OCI-LY1 (cell line): Measurements from ENCODE around the gene SLC24A4.

Source experiments
- H2AFZ ChIP-seq: fragments of 200-600 bp; sonication (generic), shearing (Covaris generic); 2 replicates; pipeline ENCODE4 v1.6.0; 2014; ENCODE audit warnings: antibody characterized with exemption, mild to moderate bottlenecking, low read length
- H3F3A ChIP-seq: fragments of 200-600 bp; sonication (generic), shearing (Covaris generic); 2 replicates; pipeline ENCODE4 v1.6.0; 2014; ENCODE audit warnings: mild to moderate bottlenecking, antibody characterized with exemption, low read length, moderate library complexity; ENCODE audit not compliant: insufficient read depth
- H3K27ac ChIP-seq: fragments of 200-600 bp; sonication (generic); 2 replicates; pipeline ENCODE4 v1.5.1; 2014; ENCODE audit warnings: low read length, mixed run types, mild to moderate bottlenecking, low read depth; ENCODE audit not compliant: poor library complexity, severe bottlenecking
- H3K27me3 ChIP-seq: fragments of 200-600 bp; sonication (generic); 2 replicates; pipeline ENCODE4 v1.6.0; 2014; ENCODE audit warnings: antibody characterized with exemption, mild to moderate bottlenecking, low read length, moderate library complexity; ENCODE audit not compliant: insufficient read depth
- H3K36me3 ChIP-seq: fragments of 200-600 bp; sonication (generic); 2 replicates; pipeline ENCODE4 v1.6.1; 2014; ENCODE audit warnings: mild to moderate bottlenecking, antibody characterized with exemption, low read length, moderate library complexity, mixed read lengths; ENCODE audit not compliant: insufficient read depth
- H3K4me1 ChIP-seq: fragments of 200-600 bp; sonication (generic); 2 replicates; pipeline ENCODE4 v1.5.1; 2014; ENCODE audit warnings: mild to moderate bottlenecking, low read length, moderate library complexity; ENCODE audit not compliant: insufficient read depth, severe bottlenecking
- H3K4me2 ChIP-seq: fragments of 200-600 bp; sonication (generic), shearing (Covaris generic); 2 replicates; pipeline ENCODE4 v1.6.1; 2014; ENCODE audit warnings: low read length
- H3K4me3 ChIP-seq: fragments of 200-600 bp; sonication (generic); 2 replicates; pipeline ENCODE4 v1.5.1; 2014; ENCODE audit warnings: low read length, low read depth, mild to moderate bottlenecking, mixed read lengths; ENCODE audit not compliant: poor library complexity, severe bottlenecking
- H3K79me2 ChIP-seq: fragments of 200-600 bp; shearing (Covaris generic); 2 replicates; pipeline ENCODE4 v1.6.1; 2016; ENCODE audit warnings: mixed run types, low read length, mixed read lengths; ENCODE audit not compliant: insufficient read depth
- H3K9ac ChIP-seq: fragments of 200-600 bp; sonication (generic), shearing (Covaris generic); 2 replicates; pipeline ENCODE4 v1.6.1; 2014; ENCODE audit warnings: mild to moderate bottlenecking, low read length, mixed read lengths
- H3K9me2 ChIP-seq: fragments of 200-600 bp; sonication (generic), shearing (Covaris generic); 2 replicates; pipeline ENCODE4 v1.6.1; 2014; ENCODE audit warnings: low read depth, mild to moderate bottlenecking, low read length, mixed read lengths
- H3K9me3 ChIP-seq: fragments of 200-600 bp; shearing (Covaris generic); 2 replicates; pipeline ENCODE4 v1.6.1; 2014; ENCODE audit warnings: low read length, mixed read lengths
- H4K20me1 ChIP-seq: fragments of 200-600 bp; sonication (generic), shearing (Covaris generic); 2 replicates; pipeline ENCODE4 v1.6.0; 2016; ENCODE audit warnings: mild to moderate bottlenecking, low read length; ENCODE audit not compliant: insufficient read depth
- EZH2 ChIP-seq: fragments of 200-600 bp; sonication (generic), shearing (Covaris generic); IDR thresholded peaks from 2 replicates; pipeline ENCODE4 v1.8.0; 2017; ENCODE audit warnings: borderline replicate concordance, mixed run types, mild to moderate bottlenecking, antibody characterized with exemption, low read length, moderate library complexity, mixed read lengths
- TF ChIP-seq, protein P1 (sequence below): fragments of 200-600 bp; sonication (generic), shearing (Covaris generic); IDR thresholded peaks from 2 replicates; pipeline ENCODE4 v1.5.1; 2017; ENCODE audit warnings: mild to moderate bottlenecking, antibody characterized with exemption, low read length, moderate library complexity, mixed read lengths

Gene SLC24A4

DNA sequence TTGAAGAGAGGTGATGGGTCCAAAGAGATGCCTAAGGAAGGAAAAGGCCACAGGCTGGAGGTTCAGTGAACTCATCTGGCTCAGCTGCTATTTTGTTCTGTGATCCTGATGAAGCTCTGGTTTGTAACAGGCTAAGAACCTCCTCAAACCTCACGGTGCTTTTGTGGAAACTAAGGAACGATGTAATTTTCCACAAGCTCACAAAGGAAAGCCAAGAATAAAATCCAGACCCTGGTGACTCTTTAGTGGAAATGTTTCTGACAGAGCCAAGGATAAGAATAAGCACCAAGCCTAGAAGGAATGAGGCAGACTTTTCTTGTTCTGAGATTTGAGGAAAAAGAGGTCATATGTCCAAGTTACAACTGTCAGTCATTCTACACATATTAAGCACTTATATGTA lies 93.6 kb downstream of the SLC24A4 start:
- TF ChIP-seq, protein P1, sequence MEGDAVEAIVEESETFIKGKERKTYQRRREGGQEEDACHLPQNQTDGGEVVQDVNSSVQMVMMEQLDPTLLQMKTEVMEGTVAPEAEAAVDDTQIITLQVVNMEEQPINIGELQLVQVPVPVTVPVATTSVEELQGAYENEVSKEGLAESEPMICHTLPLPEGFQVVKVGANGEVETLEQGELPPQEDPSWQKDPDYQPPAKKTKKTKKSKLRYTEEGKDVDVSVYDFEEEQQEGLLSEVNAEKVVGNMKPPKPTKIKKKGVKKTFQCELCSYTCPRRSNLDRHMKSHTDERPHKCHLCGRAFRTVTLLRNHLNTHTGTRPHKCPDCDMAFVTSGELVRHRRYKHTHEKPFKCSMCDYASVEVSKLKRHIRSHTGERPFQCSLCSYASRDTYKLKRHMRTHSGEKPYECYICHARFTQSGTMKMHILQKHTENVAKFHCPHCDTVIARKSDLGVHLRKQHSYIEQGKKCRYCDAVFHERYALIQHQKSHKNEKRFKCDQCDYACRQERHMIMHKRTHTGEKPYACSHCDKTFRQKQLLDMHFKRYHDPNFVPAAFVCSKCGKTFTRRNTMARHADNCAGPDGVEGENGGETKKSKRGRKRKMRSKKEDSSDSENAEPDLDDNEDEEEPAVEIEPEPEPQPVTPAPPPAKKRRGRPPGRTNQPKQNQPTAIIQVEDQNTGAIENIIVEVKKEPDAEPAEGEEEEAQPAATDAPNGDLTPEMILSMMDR, result no peak
- TF ChIP-seq EZH2, result no peak
- no peaks in the 10 kb centered on the region for H3F3A ChIP-seq
- H3K4me3 ChIP-seq, result no peak overlapping the region
- no peaks in the 10 kb centered on the region for H3K4me1 ChIP-seq
- no peak overlapping the region for H3K4me2 ChIP-seq
- H3K79me2 ChIP-seq, result no peaks in the 10 kb centered on the region
- H3K27ac ChIP-seq, result no peak overlapping the region
- H2AFZ ChIP-seq, result no peak overlapping the region
- H3K27me3 ChIP-seq, result no peaks in the 10 kb centered on the region
- no peaks in the 10 kb centered on the region for H4K20me1 ChIP-seq
- no peaks in the 10 kb centered on the region for H3K9me3 ChIP-seq
- H3K9ac ChIP-seq, result no peak overlapping the region
- H3K9me2 ChIP-seq, result no peaks in the 10 kb centered on the region
- H3K36me3 ChIP-seq, result no peaks in the 10 kb centered on the region

GRCh38 chr14:92417759-92418158 lies 94.8 kb downstream of the SLC24A4 start:
- no peak overlapping the region for H3K9ac ChIP-seq
- TF ChIP-seq, protein P1, result no peak
- no peak for TF ChIP-seq EZH2
- H3K4me2 ChIP-seq, result no peak overlapping the region
- no peak overlapping the region for H2AFZ ChIP-seq
- H3K9me3 ChIP-seq, result no peaks in the 10 kb centered on the region
- no peaks in the 10 kb centered on the region for H4K20me1 ChIP-seq
- no peaks in the 10 kb centered on the region for H3K9me2 ChIP-seq
- no peak overlapping the region for H3K4me3 ChIP-seq
- no peak overlapping the region for H3K27ac ChIP-seq
- H3K4me1 ChIP-seq, result no peaks in the 10 kb centered on the region
- H3F3A ChIP-seq, result no peaks in the 10 kb centered on the region
- no peaks in the 10 kb centered on the region for H3K27me3 ChIP-seq
- H3K36me3 ChIP-seq, result no peaks in the 10 kb centered on the region
- H3K79me2 ChIP-seq, result no peaks in the 10 kb centered on the region

- no peak for TF ChIP-seq EZH2
- TF ChIP-seq, protein P1, result no peak
- Histone ChIP-seq H3K9me3 (no peaks in the 10 kb centered on the region), H4K20me1 (no peaks in the 10 kb centered on the region), H3K4me1 (no peaks in the 10 kb centered on the region), H3K27me3 (no peaks in the 10 kb centered on the region), H3K27ac (no peak overlapping the region), H2AFZ (no peak overlapping the region), H3K79me2 (no peaks in the 10 kb centered on the region), H3F3A (no peaks in the 10 kb centered on the region), H3K9ac (no peak overlapping the region), H3K4me2 (no peak overlapping the region), H3K36me3 (no peaks in the 10 kb centered on the region), H3K4me3 (no peak overlapping the region), H3K9me2 (no peaks in the 10 kb centered on the region)
These were observed 98.8 kb downstream of the SLC24A4 start for GRCh38 chr14:92421751-92422150.
